NCI-H146 (cell line): ENCODE measurements around the gene GSX2.
A peak's percentile ranks its signal among the peaks of the same experiment; 100 is the strongest.

Experiments used
- DNase-seq: peaks from one replicate; lab custom pipeline; 2025; lab: John Stamatoyannopoulos, UW

Gene GSX2

GRCh38 chr4:54077812-54078211 is 22.2 kb upstream of the GSX2 start:
- peak; percentile 64 for DNase-seq

- no peak for DNase-seq
Measured at GRCh38 chr4:54082168-54082567, 17.8 kb upstream of the GSX2 start.

- DNase-seq = peak; percentile 84
Measured at GRCh38 chr4:54085284-54085683, 14.7 kb upstream of the GSX2 start.

GRCh38 chr4:54089875-54090274 is 10.1 kb upstream of the GSX2 start:
- no peak for DNase-seq

GRCh38 chr4:54090404-54090803 is 9.6 kb upstream of the GSX2 start:
- no peak for DNase-seq

GRCh38 chr4:54090804-54091623 is 8.9 kb upstream of the GSX2 start:
- peak; percentile 82 for DNase-seq

GRCh38 chr4:54091637-54092404 is 8.1 kb upstream of the GSX2 start:
- peak; percentile 91 for DNase-seq

- no peak for DNase-seq
Measured at GRCh38 chr4:54092405-54093323, 7.3 kb upstream of the GSX2 start.

- no peak for DNase-seq
Measured at GRCh38 chr4:54093324-54094240, 6.4 kb upstream of the GSX2 start.

- peak; percentile 11 for DNase-seq
Measured at GRCh38 chr4:54094451-54094850, 5.5 kb upstream of the GSX2 start.

- DNase-seq = no peak
Measured at GRCh38 chr4:54095110-54095825, 4.7 kb upstream of the GSX2 start.

GRCh38 chr4:54096295-54096962 is 3.5 kb upstream of the GSX2 start:
- DNase-seq = no peak

GRCh38 chr4:54097152-54097551 is 2.8 kb upstream of the GSX2 start:
- DNase-seq = no peak

GRCh38 chr4:54098375-54098774 is 1.6 kb upstream of the GSX2 start:
- peak; percentile 18 for DNase-seq

- DNase-seq = peak; percentile 71
Measured at GRCh38 chr4:54099287-54099747, 646 bp upstream of the GSX2 start.

- peak; percentile 65 for DNase-seq
Measured at GRCh38 chr4:54100595-54101189, 729 bp downstream of the GSX2 start.

- DNase-seq = no peak
Measured at GRCh38 chr4:54101190-54102041, 1.5 kb downstream of the GSX2 start.

- DNase-seq = no peak
Measured at GRCh38 chr4:54102531-54103106, 2.7 kb downstream of the GSX2 start.
